Endothelial cell of umbilical vein (primary cell): ENCODE data around the gene TMOD1. TPM values are rescaled to one million over a fixed set of nuclear protein-coding genes. Genes with fewer than 3 reads are reported as not detected.

Experiments
- BruUV-seq: library from RNA; stranded (reverse); fragments of 400-500 nt; replicated peaks from 2 replicates; lab custom pipeline; 2021; lab: Mats Ljungman, UMichigan
- CTCF ChIA-PET: fragments of 300-600, 350-600 bp; sonication (Branson Sonifier 250); formaldehyde crosslinking; loops from one replicate; lab custom pipeline; 2021; ENCODE audit warnings: antibody characterized with exemption, inconsistent platforms; lab: Charles Lee
- POLR2A ChIA-PET: fragments of 300-600, 350-600 bp; sonication (Branson Sonifier 250); formaldehyde crosslinking; loops from one replicate; lab custom pipeline; 2021; ENCODE audit warnings: antibody characterized with exemption, inconsistent platforms; lab: Charles Lee
- DNase-seq: peaks from one replicate; pipeline ENCODE4 v3.0.0-alpha.2; 2011; ENCODE audit warnings: low read depth, low spot score
- FAIRE-seq: peaks from 2 replicates; lab custom pipeline; 2011; peaks lifted over from hg19 to GRCh38; lab: Jason Lieb, UNC
- H2AFZ ChIP-seq: 2 replicates; pipeline ENCODE4 v1.6.0; 2012; ENCODE audit warnings: low read depth, low read length, control low read depth, inconsistent platforms
- H3K27ac ChIP-seq: 2 replicates; pipeline ENCODE4 v1.5.1; 2011; ENCODE audit warnings: low read depth, mild to moderate bottlenecking, control low read depth, low read length, moderate library complexity; ENCODE audit not compliant: insufficient read depth
- H3K27me3 ChIP-seq, 2 experiments: 2 replicates each; pipeline versions ENCODE4 v1.6.0 to v1.6.1; 2011; ENCODE audit warnings: low read length in 2 of 2, mixed read lengths in 1 of 2; ENCODE audit not compliant: control insufficient read depth in 2 of 2, insufficient read depth in 2 of 2
- H3K36me3 ChIP-seq, 2 experiments: 2 replicates in 1 of 2; 3 replicates in 1 of 2; pipeline ENCODE4 v1.5.1; 2011; ENCODE audit warnings: low read length in 2 of 2, mild to moderate bottlenecking in 1 of 2, moderate library complexity in 1 of 2; ENCODE audit not compliant: control insufficient read depth in 2 of 2, insufficient read depth in 2 of 2; ENCODE audit errors: extremely low read depth in 1 of 2
- H3K4me1 ChIP-seq: 3 replicates; pipeline ENCODE4 v1.5.1; 2011; ENCODE audit warnings: mild to moderate bottlenecking, low read length; ENCODE audit not compliant: control insufficient read depth, insufficient read depth; ENCODE audit errors: extremely low read depth
- H3K4me2 ChIP-seq: 2 replicates; pipeline ENCODE4 v1.6.1; 2011; ENCODE audit warnings: low read length, control low read depth, mixed read lengths; ENCODE audit not compliant: insufficient read depth
- H3K4me3 ChIP-seq, 3 experiments: fragments of 200-600 bp in 1 of 3; sonication (generic), shearing (Covaris generic) in 1 of 3; replicated peaks in 1 of 3; 2 replicates each; pipeline ENCODE4 v1.5.1; 2011 to 2016; ENCODE audit warnings: control low read depth in 3 of 3, low read length in 3 of 3, mild to moderate bottlenecking in 2 of 3, inconsistent platforms in 1 of 3, low read depth in 1 of 3, moderate library complexity in 1 of 3; ENCODE audit not compliant: insufficient read depth in 1 of 3
- H3K79me2 ChIP-seq: 2 replicates; pipeline ENCODE4 v1.6.0; 2012; ENCODE audit warnings: low read length, inconsistent platforms; ENCODE audit not compliant: control insufficient read depth, insufficient read depth
- H3K9ac ChIP-seq: replicated peaks from 2 replicates; pipeline ENCODE3; 2011; ENCODE audit warnings: low read length, control low read depth; ENCODE audit not compliant: insufficient read depth; ENCODE audit errors: extremely low read depth
- H3K9me1 ChIP-seq: replicated peaks from 3 replicates; pipeline ENCODE4 v1.6.0; 2011; ENCODE audit warnings: mild to moderate bottlenecking, low read length; ENCODE audit not compliant: control insufficient read depth, insufficient read depth; ENCODE audit errors: extremely low read depth
- H3K9me3 ChIP-seq: replicated peaks from 2 replicates; pipeline ENCODE4 v1.5.1; 2012; ENCODE audit warnings: low read length, inconsistent platforms; ENCODE audit not compliant: control insufficient read depth, insufficient read depth
- H4K20me1 ChIP-seq: replicated peaks from 2 replicates; pipeline ENCODE3; 2011; ENCODE audit warnings: mild to moderate bottlenecking, low read length; ENCODE audit not compliant: control insufficient read depth, insufficient read depth; ENCODE audit errors: extremely low read depth
- EZH2 ChIP-seq: IDR thresholded peaks from 2 replicates; pipeline ENCODE4 v1.6.1; 2012; ENCODE audit warnings: borderline replicate concordance, low read depth, mild to moderate bottlenecking, moderate library complexity, low read length, inconsistent platforms; ENCODE audit not compliant: severe bottlenecking
- FOS ChIP-seq: IDR thresholded peaks from 2 replicates; pipeline ENCODE4 v1.6.1; 2011; ENCODE audit warnings: mild to moderate bottlenecking, low read length, moderate library complexity, borderline replicate concordance; ENCODE audit not compliant: insufficient read depth
- GATA2 ChIP-seq: IDR thresholded peaks from 2 replicates; pipeline ENCODE4 v1.7.0; 2011; ENCODE audit warnings: low read depth, mild to moderate bottlenecking, moderate library complexity, mixed read lengths, low read length; ENCODE audit not compliant: insufficient read length, insufficient read depth
- JUN ChIP-seq: IDR thresholded peaks from 2 replicates; pipeline ENCODE4 v1.6.1; 2011; ENCODE audit warnings: borderline replicate concordance, low read depth; ENCODE audit not compliant: insufficient read length, insufficient read depth
- MYC ChIP-seq: IDR thresholded peaks from one replicate; pipeline ENCODE4 v1.6.1; 2011; ENCODE audit warnings: mild to moderate bottlenecking, low read depth, low read length
- POLR2A ChIP-seq: IDR thresholded peaks from 2 replicates; pipeline ENCODE4 v1.6.1; 2012; ENCODE audit warnings: low read depth, mild to moderate bottlenecking, control low read depth, low read length
- POLR2AphosphoS5 ChIP-seq: IDR thresholded peaks from 2 replicates; pipeline ENCODE4 v1.6.1; 2012; ENCODE audit warnings: low read depth, mild to moderate bottlenecking, control low read depth, low read length, moderate library complexity; ENCODE audit not compliant: insufficient read depth
- dilution Hi-C: fragments of 300-500 bp; cut with MboI; formaldehyde crosslinking; loops from one replicate; pipeline ENCODE4 v1.15.0; 2019; ENCODE audit warnings: low sequenced_read_pairs; ENCODE audit not compliant: extremely low pct_ligation_motif_present
- intact Hi-C: fragments of 100-400 bp; cut with micrococcal nuclease; formaldehyde crosslinking; loops from one replicate; pipeline ENCODE4 v1.10.0; 2022
- polyA plus RNA-seq, 4 experiments: library from polyadenylated mRNA; depleted of rRNA in 3 of 4; stranded (reverse) in 3 of 4; unstranded in 1 of 4; fragments of >200 nt; gene quantifications; 2 replicates each; pipeline versions ENCODE4 v1.2.1 to v1.2.3, GENCODE V29; 2011 to 2012; ENCODE audit warnings: missing spikeins in 1 of 4
- total RNA-seq: library from RNA; stranded (reverse); gene quantifications from 2 replicates; pipeline ENCODE4 v1.2.3, GENCODE V29; 2021
- TF ChIP-seq, protein P1 (sequence below), 2 donors: IDR thresholded peaks; 1 replicate in 1 of 2; 2 replicates in 1 of 2; pipeline ENCODE4 v1.5.1; 2011; ENCODE audit warnings: low read length in 2 of 2, mild to moderate bottlenecking in 2 of 2, moderate library complexity in 2 of 2, control low read depth in 1 of 2, inconsistent platforms in 1 of 2, low read depth in 1 of 2; ENCODE audit not compliant: insufficient read depth in 1 of 2; ENCODE audit errors: extremely low read depth in 1 of 2
- TF ChIP-seq, protein P2 (sequence below): IDR thresholded peaks from 2 replicates; pipeline ENCODE4 v1.6.1; 2011; ENCODE audit not compliant: insufficient read depth, insufficient read length

The TMOD1 gene
- total and polyA plus RNA-seq, 2 donors (not counting 3 experiments of a cell fraction or from before 2014, with no cell fraction given), result 0.26 to 1.4 TPM

DNA sequence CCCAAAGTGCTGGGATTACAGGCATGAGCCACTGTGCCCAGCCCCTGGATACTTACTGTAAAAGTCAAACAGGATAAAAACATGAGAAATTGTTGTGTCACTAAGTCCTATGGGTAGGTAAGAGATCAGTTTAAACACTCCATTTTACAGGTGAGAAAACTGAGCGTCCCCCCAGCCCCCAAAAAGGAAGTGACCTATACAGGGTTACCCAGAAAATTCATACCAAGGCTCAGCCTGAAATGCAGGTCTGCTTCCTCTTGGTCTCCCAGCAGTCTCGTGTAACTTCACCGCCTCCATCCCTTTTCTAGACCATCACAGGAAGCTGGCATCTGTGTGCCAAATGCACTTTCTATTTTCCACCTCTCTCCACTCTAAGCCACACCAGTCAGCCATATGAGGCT lies 57.2 kb downstream of the TMOD1 start:
- no peak overlapping the region for H3K4me3 ChIP-seq
- ChIA-PET POLR2A (no interaction called here), CTCF (interaction anchor here (1.2 to 2.5 kb wide), 3 partner anchors 40 to 90 kb away, joined by 4 to 10 read pairs (median 7); no protein-coding TSS in a partner anchor)
- H3K4me1 ChIP-seq, result peaks cover 11% of the 10 kb centered on the region
- intact Hi-C loops (no loop called here), dilution Hi-C loops (no loop called here)
- H3K9ac ChIP-seq, result no peak overlapping the region
- no peaks in the 10 kb centered on the region for H3K9me3 ChIP-seq
- H2AFZ ChIP-seq, result no peak overlapping the region
- no peak overlapping the region for H3K4me2 ChIP-seq
- H3K9me1 ChIP-seq, result no peaks in the 10 kb centered on the region
- peaks cover 22 to 26% of the 10 kb centered on the region in 2 experiments for H3K27me3 ChIP-seq
- no TSS peak for BruUV-seq
- H4K20me1 ChIP-seq, result no peaks in the 10 kb centered on the region
- H3K27ac ChIP-seq, result no peak overlapping the region
- no peaks in the 10 kb centered on the region for H3K36me3 ChIP-seq
- DNase-seq (no peak), FAIRE-seq (no peak)
- H3K79me2 ChIP-seq, result no peaks in the 10 kb centered on the region
- TF ChIP-seq POLR2A, result no peak
- TF ChIP-seq MYC, result no peak
- no peak for TF ChIP-seq GATA2
- TF ChIP-seq EZH2, result no peak
- TF ChIP-seq JUN, result no peak
- no peak for TF ChIP-seq POLR2AphosphoS5
- TF ChIP-seq, protein P1, sequence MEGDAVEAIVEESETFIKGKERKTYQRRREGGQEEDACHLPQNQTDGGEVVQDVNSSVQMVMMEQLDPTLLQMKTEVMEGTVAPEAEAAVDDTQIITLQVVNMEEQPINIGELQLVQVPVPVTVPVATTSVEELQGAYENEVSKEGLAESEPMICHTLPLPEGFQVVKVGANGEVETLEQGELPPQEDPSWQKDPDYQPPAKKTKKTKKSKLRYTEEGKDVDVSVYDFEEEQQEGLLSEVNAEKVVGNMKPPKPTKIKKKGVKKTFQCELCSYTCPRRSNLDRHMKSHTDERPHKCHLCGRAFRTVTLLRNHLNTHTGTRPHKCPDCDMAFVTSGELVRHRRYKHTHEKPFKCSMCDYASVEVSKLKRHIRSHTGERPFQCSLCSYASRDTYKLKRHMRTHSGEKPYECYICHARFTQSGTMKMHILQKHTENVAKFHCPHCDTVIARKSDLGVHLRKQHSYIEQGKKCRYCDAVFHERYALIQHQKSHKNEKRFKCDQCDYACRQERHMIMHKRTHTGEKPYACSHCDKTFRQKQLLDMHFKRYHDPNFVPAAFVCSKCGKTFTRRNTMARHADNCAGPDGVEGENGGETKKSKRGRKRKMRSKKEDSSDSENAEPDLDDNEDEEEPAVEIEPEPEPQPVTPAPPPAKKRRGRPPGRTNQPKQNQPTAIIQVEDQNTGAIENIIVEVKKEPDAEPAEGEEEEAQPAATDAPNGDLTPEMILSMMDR (IDR thresholded peaks at IDR 0.05; ENCODE audit: extremely low read depth in 1 of 2, insufficient read depth in 1 of 2, low read depth in 1 of 2, low read length in 2 of 2), result no peak
- TF ChIP-seq, protein P2, sequence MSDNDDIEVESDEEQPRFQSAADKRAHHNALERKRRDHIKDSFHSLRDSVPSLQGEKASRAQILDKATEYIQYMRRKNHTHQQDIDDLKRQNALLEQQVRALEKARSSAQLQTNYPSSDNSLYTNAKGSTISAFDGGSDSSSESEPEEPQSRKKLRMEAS, result no peak
- TF ChIP-seq FOS, result no peak
